GM18951 (cell line): ENCODE measurements around the gene ONECUT2.

Experiments
- POLR2A ChIP-seq: IDR thresholded peaks from 4 replicates; pipeline ENCODE4 v1.6.1; 2011; ENCODE audit warnings: mild to moderate bottlenecking; ENCODE audit not compliant: insufficient read length, insufficient read depth; ENCODE audit errors: extremely low read depth
- in situ Hi-C: fragments of 300-500 bp; cut with MboI; formaldehyde crosslinking; loops from one replicate; pipeline ENCODE4 v1.12.0; 2022; ENCODE audit warnings: low sequenced_read_pairs, mixed read lengths, inconsistent platforms; ENCODE audit not compliant: unreplicated experiment

ONECUT2 gene

DNA sequence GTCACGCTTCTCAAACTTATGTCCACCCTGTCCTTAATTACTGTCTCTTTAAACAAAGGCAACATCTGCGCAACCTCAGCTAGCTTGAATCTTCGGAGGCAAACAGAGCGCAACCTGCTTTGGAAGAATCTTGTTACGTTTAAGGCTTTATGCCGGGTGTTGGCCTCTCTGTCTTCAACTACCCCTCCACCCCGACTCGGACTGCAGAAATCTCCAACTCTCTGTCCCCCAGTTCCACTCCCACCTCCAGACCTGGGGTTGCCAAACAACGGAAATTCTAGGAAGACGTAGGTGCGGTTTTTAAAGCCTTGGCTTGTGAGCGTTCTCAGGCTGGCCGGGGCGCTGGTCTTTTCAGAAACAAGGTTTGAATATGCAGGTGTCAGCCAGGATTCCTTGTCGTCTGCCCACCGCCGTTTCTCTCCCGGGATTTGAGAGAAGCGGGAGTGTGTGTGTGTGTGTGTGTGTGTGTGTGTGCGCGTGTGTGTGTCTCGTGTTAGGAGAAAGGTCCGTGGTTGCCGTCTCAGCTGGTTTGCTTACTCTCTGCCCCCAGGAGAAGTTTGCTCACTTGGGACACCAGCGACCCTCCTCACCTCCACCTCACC lies 1.1 kb upstream of the ONECUT2 start:
- TF ChIP-seq POLR2A = no peak
- in situ Hi-C loops = loop anchor here (25.0 kb wide), 1 partner anchor 572 kb away; no protein-coding TSS in a partner anchor

DNA sequence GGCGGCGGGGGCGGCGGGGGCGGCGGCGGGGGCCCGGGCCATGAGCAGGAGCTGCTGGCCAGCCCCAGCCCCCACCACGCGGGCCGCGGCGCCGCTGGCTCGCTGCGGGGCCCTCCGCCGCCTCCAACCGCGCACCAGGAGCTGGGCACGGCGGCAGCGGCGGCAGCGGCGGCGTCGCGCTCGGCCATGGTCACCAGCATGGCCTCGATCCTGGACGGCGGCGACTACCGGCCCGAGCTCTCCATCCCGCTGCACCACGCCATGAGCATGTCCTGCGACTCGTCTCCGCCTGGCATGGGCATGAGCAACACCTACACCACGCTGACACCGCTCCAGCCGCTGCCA lies 644 bp downstream of the ONECUT2 start:
- in situ Hi-C loops = loop anchor here (25.0 kb wide), 1 partner anchor 574 kb away; no protein-coding TSS in a partner anchor
- TF ChIP-seq POLR2A = no peak

DNA sequence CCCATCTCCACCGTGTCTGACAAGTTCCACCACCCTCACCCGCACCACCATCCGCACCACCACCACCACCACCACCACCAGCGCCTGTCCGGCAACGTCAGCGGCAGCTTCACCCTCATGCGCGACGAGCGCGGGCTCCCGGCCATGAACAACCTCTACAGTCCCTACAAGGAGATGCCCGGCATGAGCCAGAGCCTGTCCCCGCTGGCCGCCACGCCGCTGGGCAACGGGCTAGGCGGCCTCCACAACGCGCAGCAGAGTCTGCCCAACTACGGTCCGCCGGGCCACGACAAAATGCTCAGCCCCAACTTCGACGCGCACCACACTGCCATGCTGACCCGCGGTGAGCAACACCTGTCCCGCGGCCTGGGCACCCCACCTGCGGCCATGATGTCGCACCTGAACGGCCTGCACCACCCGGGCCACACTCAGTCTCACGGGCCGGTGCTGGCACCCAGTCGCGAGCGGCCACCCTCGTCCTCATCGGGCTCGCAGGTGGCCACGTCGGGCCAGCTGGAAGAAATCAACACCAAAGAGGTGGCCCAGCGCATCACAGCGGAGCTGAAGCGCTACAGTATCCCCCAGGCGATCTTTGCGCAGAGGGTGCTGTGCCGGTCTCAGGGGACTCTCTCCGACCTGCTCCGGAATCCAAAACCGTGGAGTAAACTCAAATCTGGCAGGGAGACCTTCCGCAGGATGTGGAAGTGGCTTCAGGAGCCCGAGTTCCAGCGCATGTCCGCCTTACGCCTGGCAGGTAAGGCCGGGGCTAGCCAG lies 1.2 kb downstream of the ONECUT2 start:
- in situ Hi-C loops = loop anchor here (25.0 kb wide), 1 partner anchor 574 kb away; no protein-coding TSS in a partner anchor
- no peak for TF ChIP-seq POLR2A

DNA sequence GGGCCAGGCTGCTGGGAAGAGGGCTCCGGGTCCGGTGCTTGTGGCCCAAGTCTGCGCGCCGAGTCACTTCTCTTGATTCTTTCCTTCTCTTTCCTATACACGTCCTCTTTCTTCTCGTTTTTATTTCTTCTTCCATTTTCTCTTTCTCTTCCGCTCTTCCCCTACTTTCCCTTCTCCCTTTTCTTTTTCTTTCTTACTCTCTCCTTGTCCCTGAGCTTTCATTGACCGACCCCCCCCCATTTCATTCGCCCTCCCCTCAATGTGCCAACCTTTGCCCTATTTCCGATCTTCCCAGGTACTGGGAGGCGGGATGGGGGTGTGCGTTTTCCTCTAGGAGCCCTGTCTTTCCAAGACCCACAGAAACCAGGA lies 1.8 kb downstream of the ONECUT2 start:
- in situ Hi-C loops = loop anchor here (25.0 kb wide), 1 partner anchor 575 kb away; no protein-coding TSS in a partner anchor
- TF ChIP-seq POLR2A = no peak

DNA sequence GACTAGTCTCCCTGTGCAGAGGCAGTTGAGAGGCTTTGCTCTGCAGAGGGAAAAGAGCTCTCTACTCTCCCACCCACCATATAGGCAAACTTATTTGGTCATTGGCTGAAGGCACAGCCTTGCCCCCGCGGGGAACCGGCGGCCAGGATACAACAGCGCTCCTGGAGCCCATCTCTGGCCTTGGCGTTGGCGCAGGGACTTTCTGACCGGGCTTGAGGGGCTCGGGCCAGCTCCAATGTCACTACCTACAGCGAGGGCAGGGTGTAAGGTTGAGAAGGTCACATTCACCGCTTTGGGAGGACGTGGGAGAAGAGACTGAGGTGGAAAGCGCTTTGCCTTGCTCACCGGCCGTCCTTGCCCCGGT lies 2.2 kb downstream of the ONECUT2 start:
- in situ Hi-C loops = loop anchor here (25.0 kb wide), 1 partner anchor 575 kb away; no protein-coding TSS in a partner anchor
- no peak for TF ChIP-seq POLR2A

DNA sequence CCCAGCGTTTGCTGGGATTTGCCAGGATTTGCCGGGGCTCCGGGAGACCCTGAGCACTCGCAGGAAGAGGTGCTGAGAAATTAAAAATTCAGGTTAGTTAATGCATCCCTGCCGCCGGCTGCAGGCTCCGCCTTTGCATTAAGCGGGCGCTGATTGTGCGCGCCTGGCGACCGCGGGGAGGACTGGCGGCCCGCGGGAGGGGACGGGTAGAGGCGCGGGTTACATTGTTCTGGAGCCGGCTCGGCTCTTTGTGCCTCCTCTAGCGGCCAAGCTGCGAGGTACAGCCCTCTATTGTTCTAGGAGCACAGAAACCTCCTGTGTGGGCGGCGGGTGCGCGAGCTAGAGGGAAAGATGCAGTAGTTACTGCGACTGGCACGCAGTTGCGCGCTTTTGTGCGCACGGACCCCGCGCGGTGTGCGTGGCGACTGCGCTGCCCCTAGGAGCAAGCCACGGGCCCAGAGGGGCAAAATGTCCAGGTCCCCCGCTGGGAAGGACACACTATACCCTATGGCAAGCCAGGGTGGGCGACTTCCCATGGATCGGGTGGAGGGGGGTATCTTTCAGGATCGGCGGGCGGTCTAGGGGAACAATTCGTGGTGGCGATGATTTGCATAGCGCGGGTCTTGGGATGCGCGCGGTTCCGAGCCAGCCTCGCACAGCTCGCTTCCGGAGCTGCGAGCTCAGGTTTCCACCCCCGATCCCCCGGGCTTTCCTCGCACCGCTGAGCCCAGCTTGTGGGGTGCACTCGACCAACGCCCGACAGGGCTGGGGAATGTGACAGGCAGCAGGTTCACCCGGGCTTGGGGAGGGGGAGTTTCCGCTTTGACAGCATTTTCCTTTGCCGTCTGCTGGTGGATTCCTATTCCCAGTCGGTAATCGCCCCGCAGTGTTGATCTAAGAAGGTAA lies 2.8 kb downstream of the ONECUT2 start:
- no peak for TF ChIP-seq POLR2A
- in situ Hi-C loops = loop anchor here (25.0 kb wide), 1 partner anchor 576 kb away; no protein-coding TSS in a partner anchor

DNA sequence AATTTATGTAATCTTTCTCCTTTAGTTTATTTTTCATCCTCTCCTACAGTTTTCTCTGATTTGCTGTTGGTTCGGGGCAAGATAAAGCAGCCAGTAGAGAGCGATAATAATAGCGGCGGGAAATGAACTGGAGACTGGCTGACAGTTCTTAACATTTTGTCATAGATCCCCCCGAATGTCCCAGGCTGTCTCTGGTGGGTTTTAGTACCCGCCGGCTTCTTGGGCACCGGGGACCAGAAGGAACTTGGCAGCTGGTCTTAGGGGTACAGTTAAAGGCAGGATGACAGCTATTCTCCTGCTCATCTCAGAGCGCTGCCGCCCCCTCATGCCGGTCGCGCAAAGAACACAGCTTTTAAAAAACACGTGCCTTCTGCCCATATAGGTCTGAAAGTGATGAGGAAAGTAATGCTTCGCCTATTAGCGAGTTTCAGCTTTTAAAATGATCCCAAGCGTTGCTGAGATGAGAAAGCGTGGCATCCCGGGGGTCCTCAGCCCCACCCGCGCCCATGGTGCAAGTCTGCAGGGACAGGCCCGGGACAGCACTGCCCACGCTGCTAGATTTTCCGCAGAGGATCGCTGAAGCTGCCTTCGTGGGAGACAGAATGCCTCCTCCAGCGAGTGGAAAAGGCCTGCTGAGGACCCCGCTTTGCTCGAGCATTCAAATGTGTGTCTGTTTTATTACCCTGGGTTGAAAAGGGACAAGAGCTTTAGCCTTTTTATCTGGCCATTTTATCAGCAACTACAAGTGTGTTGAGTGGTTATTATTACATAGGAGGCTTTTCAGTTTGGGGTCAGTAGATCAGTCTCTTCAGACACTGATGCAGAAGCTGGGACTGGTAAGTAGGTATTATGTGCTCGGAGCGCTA lies 3.8 kb downstream of the ONECUT2 start:
- in situ Hi-C loops = loop anchor here (25.0 kb wide), 1 partner anchor 577 kb away; no protein-coding TSS in a partner anchor
- TF ChIP-seq POLR2A = no peak

DNA sequence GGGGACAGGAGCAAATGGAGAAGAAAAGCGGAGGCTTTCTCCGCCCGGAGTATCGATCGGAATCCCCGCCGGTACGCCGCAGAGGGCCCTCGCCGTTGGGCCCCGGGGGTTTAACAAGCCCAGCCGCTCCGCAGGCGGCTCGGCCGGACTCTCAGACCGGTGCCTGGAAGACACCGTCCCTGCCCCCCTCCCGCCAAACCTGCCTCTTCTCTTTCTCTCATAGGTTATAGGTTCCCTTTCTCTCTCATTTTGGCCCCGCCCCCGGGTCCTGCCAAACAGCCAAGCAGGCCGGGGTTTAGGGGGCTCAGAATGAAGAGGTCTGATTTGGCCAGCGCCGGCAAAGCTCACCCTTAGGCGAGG lies 4.4 kb downstream of the ONECUT2 start:
- in situ Hi-C loops = loop anchor here (25.0 kb wide), 1 partner anchor 577 kb away; no protein-coding TSS in a partner anchor
- no peak for TF ChIP-seq POLR2A

DNA sequence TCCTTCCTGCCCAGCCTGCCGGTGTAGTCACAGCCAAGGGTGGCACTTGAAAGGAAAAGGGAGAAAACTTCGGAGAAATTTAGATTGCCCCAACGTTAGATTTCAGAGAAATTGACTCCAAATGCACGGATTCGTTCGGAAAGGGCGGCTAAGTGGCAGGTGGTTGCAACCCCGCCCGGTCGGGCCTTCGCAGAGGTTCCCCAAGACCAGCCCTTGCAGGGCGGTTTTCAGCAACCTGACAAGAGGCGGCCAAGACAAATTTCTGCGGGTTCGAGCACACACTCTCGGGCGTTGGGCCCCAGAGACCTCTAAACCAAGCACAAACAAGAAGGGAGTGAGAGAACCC lies 4.8 kb downstream of the ONECUT2 start:
- in situ Hi-C loops = loop anchor here (25.0 kb wide), 1 partner anchor 578 kb away; no protein-coding TSS in a partner anchor
- TF ChIP-seq POLR2A = no peak

DNA sequence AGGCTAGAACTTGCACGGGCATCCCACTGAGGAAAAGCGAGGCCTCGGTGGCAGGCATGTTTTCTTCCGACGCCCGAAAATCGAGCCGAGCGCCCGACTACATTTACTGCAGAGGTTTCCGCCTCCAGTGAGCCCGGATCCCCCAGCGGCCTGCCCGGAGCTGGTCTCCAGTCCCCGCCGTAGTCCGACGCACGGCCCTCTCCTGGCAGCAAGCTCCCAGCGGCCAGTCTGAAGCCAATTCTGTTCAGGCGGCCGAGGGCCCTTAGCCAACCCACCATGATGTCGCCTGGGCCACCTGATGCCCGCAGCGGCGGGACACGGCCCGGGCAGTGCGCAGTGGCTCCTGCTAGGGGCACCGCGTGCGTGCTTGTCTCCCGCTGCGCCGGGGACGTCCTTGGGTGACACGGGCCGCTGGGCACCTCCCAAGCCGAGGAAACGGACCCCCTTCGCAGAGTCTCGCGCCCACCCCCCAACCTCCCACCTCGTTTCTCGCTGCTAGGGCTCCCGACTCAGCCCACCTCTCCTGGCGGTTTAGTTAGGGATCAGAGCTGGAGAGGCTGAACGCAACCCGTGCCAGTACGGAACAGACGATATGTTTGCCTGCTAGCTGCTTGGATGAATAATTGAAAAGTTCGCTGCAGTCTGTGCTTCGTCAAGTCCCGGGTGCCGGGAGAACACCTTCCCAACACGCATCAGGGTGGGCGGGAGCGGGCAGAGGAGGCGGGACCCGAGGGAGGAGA lies 5.3 kb downstream of the ONECUT2 start:
- TF ChIP-seq POLR2A = no peak
- in situ Hi-C loops = loop anchor here (25.0 kb wide), 1 partner anchor 578 kb away; no protein-coding TSS in a partner anchor

DNA sequence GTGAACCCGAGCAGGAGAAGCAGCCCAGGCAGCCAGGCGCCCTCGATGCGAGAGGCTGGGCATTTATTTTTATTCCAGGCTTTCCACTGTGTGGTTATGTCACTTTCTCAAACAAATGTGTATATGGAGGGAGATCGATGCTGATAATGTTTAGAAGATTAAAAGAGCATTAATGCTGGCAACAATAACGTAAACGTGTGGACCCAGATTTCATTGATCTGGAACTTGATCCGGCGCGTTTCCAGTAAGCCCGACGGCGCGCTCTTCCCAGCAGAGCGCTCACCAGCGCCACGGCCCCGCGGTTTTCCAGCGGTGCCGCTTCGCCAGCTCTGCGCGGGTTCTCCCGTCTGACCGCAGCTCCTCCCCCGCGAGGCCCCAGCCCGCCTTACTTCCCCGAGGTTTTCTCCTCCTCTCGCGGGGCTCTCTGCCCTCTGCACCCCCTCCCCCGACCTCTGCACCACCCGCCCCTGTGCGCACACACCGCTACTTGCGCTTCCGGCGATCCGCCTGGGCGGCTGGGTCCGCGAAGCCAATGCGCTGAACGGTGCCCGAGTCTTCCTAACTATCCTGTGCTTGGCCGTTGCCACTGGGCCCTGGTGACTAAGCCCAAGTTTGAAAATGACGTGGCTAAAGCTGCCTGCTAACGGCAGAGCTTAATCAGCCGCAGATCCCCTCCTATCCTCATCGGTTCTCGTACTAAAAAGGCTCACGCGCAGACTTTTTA lies 6.1 kb downstream of the ONECUT2 start:
- in situ Hi-C loops = loop anchor here (25.0 kb wide), 1 partner anchor 579 kb away; no protein-coding TSS in a partner anchor
- no peak for TF ChIP-seq POLR2A
